Posterior cingulate gyrus (tissue), 11 donors: ENCODE measurements around the gene SERPINB7.

Experiments
- DNase-seq, 10 donors: peaks; one replicate each; pipeline versions ENCODE4 v3.0.0 to v3.0.0-alpha.2; 2020 to 2021; ENCODE audit warnings: mixed read lengths in 3 of 10
- intact Hi-C: fragments of 100-400 bp; cut with DNase I; formaldehyde crosslinking; loops from one replicate; pipeline ENCODE4 v1.15.1; 2023

SERPINB7 gene

DNA sequence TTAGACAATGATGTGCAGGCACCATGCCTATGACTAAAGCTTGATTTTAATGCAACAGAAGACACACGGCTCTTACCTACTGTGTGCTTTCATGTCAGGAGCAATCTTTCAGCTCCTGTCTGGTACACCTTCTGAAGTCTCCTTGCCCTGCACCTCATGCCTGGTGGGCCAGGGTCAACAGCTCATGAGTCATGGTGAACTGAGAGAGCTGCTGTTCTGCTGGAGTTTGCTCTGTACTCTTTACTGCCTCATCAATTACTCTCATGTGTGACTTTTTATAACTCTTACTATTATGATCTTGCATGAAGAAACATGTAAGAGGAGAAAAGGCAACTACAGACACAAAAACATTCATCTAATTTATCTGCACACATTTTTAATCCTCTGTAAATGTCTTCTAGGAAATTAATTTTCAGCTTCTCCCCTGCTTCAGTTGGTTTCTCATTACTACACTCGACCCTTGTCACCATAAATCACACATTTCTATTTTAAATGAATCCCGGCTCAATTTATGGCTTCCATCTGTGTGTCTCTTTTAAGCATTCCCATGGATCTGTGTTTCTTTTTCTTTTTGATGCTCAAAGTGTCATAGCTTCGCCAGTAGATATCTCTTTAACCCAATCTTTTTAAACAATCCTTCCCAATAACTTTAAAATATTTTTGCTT is 9.7 kb downstream of the SERPINB7 start:
- DNase-seq: no peak
- intact Hi-C loops: no loop called here

DNA sequence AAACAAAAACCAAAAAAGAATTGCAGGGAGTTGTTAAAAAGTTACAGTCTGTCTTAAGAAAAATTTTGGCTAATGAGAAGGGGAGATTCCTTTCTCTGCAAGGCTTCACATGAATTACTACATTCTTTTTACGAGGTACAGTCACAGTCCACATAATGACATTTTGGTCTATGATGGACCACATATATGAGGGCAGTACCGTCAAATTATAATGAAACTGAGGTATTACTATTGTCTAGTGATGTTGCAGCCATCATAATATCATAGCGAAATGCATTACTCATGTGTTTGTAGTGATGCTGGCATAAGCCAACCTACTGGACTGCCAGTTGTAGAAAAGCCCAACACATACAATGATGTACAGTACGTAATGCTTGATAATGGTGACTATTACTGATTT is 12.5 kb downstream of the SERPINB7 start:
- intact Hi-C loops: no loop called here
- no peak for DNase-seq

DNA sequence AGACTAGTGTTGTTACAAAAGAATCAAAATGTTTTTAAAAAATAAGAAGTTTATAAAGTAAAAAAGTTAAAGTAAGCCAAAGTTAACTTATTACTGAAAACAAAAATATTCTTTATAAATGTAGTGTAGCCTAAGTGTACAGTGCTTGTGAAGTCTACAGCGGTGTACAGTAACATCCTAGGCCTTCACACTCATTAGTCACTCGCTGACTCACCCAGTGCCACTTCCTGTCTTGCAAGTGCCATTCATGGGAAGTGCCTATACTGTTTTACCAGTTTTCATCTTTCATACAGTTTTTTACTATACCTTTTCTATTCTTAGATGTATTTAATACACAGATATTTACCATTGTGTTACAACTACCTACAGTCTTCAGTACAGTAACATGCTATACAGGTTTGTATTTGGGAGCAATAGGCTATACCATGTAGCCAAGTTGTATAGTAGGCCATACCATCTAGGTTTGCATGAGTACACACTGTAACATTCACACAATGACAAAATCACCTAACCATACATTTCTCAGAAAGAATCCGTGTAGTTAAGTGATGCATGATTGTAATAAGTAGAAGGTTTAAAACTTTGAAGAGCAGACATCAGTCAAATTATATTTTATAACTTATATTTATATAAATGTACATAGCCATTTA is 13.4 kb downstream of the SERPINB7 start:
- DNase-seq: no peak
- intact Hi-C loops: no loop called here

DNA sequence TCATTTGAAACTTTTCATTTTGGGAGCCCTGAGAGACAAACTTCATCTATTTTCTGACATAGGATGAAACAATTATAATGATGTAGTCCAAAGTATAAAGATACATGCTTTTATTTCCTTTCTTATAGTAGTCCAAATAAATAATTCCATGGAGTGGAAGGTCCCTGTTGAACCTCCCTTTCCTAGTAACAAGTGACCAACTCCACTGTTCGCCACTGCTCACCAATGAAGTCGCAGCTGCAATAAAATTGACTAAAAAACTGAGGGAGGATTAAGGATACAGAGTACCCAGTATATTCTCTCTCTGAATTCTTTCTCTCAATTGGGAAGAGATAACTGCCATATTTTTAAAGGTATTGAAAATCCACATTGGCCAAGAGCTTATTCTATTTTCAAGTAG is 14.1 kb downstream of the SERPINB7 start:
- intact Hi-C loops: no loop called here

DNA sequence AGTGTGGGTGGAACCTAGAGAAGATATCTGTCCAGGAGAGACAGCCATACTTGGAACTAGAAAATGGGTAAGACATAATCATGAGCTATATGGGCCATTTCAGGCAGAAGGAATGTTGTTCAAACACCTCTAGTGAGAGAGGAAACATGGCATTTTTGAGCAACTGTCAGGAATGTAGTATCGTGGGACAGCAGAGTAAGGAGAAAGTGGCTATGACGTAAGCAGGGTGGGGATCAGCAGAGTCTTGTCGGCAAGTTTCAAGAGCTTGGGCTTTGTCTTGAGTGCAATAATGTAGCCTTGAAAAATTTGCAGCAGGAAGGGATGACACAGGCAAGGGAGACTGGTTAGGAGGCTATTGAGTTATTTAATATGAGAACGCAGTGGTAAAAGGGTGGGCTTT is 20.4 kb downstream of the SERPINB7 start:
- no peak for DNase-seq
- intact Hi-C loops: no loop called here

More for the DNA sequence above, 14.1 kb downstream of the SERPINB7 start:
- DNase-seq: no peak

DNA sequence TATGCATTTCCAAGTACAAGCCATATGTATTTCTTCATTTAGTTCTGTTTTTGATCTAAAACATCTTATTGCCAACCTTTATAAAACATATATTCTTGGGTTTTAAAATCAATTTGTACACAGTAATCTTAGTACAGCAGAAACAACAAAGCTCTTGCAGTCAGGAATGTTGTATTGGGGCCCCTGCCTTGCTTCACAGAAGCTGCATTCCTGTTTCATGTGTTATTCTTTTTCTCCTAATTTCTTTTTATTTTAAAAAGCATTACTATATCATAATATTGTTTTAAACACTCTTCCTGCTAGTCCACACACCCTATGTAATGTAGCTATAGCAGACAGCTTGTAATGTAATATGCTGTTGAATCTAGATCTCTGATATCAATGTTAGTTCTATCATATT is 24.0 kb downstream of the SERPINB7 start:
- intact Hi-C loops: no loop called here

DNA sequence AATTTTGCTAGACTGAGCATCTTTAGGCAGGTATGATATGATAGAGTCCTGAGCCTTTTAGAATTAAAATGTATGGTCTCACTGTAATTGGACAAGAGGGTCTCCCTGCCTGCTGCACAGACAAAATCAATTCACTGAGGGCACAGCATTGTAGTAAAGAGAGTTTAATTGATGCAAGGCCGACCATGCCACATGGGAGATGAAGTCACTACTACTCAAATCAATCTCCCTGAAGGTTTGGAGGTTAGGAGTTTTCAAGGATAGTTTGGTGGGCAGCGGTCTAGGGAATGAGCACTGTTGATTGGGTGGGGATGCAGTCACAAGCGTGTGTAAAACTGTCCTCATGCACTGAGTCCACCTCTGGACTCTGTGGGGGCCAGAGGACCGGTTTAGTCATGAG is 26.1 kb downstream of the SERPINB7 start:
- intact Hi-C loops: no loop called here
- DNase-seq: no peak

More for the DNA sequence above, 24.0 kb downstream of the SERPINB7 start:
- DNase-seq: no peak

DNA sequence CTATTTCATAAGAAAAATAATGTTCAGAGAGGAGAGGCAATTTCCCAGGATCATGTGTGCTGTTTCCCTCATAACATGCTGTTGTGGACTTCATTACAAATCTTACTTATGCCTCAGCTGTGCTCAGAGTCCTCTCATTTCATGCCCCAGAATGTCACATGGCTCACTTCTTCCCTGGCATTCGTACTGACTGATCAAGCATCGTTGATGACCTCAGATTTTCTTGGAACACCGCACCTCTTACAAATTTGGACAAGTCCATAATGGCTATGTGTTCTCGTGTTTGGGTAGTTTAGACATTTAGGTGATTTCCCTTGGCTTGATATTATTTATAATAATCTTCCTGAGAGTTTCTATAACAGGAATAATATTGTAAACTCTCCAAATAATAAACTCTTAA is 32.9 kb downstream of the SERPINB7 start:
- no peak for DNase-seq
- intact Hi-C loops: no loop called here

DNA sequence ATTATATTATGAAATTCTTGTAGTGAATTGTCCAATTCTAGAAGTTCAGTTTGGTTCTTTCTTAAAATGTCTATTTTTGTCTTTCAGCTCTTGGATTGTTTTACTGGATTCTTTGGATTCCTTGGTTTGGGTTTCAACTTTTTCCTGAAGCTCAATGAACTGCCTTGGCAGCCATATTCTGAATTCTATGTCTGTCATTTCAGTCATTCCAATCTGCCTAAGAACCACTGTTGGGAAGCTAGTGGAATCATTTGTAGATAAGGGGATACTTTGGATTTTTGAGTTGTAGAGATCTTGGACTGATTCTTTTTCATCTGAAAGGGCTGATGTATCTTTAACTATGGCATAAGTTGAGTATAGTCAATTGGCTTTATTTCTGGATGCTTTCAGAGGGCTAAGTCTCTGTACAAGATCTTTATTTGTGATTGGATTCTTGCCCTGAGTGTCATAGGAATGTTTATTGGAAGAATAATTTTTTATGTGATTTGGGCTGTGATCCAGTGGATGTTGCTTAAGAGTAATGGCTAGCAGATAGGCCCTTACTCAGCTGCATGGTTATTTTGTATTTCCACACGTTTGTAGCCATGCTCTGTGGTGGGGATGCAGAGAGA is 42.3 kb downstream of the SERPINB7 start:
- no peak for DNase-seq
- intact Hi-C loops: no loop called here

DNA sequence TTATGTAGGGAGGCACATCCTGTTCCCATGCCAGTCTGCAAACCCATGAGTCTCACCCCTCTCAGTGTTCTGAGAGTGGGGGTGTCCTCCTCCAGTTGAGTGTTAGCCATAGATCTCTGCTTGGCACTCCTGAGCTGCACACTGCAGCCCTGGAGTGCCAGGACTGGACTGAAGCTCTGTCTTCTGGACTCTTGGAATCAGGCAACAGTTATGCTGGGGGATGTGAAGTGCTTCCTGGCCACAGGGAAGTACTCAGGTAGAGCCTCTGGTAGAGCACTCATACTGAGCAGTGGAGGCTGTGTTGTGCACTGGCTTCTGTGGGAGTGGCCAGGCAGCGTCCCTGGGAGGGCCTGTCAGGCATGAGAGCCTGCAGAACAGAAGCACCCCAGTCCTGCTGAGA is 43.0 kb downstream of the SERPINB7 start:
- intact Hi-C loops: no loop called here
- DNase-seq: no peak

DNA sequence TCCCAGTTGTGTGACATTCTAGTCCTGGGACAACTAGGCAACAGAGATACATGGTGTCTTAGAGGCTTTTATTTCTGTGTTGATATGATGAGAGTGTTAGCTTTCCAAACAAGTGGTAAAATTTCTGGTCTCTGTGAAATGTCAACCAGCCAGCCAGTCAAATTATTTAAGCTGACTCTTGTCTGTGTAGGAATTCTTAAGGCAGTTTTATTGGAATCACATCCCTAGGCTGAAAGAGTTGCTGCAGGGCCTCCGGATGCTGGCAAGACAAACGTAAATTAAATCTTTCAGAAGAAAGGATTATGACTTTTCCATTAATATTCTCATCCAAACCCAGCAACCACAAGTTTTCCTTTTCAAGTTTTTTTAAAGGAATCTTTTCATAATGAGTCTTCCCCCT is 44.6 kb downstream of the SERPINB7 start:
- DNase-seq: no peak
- intact Hi-C loops: no loop called here

DNA sequence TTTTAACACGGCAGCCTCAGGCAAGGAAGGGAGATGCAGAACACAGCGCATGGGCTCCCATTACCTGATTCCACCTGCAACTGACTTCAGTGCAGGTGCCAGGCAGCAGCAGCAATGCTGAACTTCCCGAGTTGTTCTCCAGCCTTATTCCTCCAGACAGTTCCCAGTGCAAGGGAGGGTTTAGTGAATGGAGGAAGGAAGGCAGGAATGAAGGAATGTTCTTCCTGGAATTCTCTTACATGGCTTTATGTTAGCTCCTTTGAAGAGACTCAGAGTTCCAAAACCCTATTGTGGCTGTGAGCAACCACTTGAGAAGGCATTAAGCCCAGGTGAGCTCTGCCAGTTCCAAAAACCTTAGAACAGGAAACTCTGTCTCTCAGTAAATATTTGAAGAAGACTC is 45.5 kb downstream of the SERPINB7 start:
- intact Hi-C loops: no loop called here
- no peak for DNase-seq

DNA sequence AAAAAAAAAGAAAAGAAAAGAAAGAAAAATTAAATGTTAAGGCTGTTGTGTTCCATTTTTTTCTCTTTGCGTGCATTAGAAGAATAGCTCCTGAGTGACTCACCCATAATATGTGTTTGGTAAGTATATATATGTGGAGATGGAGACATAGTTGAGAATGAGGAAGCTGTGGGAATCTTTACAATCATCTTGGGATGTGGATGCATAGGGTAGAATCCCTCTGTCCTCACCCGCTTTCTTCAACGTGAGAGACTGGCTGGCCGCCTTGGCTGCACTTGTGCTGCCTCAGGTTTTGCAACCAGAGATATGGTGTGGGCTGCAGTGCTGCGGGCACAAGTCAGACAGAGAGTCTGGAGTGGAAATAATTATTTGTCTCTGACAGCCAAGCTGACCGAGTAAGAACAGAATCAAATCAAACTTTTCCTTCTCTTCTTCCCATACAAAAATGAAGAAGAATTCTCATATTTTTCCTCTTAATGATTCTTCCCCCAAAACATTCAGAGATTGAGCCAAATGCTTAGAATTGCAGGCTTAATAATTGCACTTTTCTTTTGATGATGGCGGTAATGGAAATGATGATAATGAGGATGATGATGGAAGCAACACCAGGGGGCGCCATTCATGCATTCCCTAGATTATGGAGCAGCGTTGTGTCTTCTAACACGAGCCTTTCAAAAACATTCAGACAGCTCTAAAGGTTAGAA is 48.5 kb downstream of the SERPINB7 start:
- DNase-seq: peak in 4 of 10 donors; percentile 12 to 51 (median 26)
- intact Hi-C loops: no loop called here

DNA sequence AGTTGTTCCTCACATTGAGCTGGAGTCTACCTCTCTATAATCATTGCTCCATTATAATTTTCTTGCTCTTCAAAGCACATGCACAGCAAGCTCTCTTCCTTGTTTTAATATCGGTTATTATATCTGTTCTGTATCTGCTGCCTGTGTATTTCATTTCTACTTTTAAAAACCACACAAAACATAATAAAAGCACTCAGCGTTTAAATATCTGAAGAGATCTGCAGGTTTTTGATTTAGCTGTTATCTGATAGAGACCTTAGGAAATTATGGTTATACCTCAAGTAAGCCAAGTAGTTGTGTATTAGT is 49.0 kb downstream of the SERPINB7 start:
- intact Hi-C loops: no loop called here
- DNase-seq: no peak

DNA sequence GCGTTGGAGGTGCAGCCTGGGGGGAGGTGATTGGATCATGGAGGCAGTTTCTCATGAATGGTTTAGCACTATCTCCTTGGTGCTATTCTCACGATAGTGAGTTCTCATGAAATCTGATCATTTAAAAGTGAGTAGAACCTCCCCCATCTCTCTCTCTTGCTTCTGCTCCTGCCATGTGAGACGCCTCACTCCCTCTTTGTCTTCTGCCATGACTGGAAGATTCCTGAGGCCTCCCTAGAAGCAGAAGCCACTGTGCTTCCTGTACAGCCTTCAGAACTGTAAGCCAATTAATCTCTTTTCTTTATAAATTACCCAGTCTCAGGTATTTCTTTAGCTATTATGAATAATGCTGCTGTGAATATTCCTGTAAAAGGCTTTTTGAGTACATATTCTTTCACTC is 52.9 kb downstream of the SERPINB7 start:
- DNase-seq: no peak
- intact Hi-C loops: loop anchor here (5.0 kb wide), 2 partner anchors 109 to 149 kb away; no protein-coding TSS in a partner anchor

DNA sequence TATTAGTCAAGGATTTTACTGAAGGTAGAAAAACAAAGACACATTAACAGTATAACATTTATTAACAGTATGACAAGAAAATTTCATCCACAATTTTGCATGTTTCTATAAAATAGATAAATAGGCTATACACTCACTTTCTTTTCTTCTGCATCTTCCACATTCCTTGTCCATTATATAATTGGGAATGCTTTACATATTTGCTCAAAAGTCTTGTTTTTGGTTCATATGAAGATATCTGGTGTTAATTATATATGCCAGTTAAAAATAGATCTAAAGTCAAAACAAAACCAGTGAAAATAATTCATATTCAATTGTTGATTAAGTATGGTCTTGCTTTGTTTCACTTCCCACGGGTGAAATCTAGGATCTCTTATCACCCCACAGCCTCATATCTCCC is 53.4 kb downstream of the SERPINB7 start:
- intact Hi-C loops: loop anchor here (5.0 kb wide), 2 partner anchors 109 to 149 kb away; no protein-coding TSS in a partner anchor
- no peak for DNase-seq

DNA sequence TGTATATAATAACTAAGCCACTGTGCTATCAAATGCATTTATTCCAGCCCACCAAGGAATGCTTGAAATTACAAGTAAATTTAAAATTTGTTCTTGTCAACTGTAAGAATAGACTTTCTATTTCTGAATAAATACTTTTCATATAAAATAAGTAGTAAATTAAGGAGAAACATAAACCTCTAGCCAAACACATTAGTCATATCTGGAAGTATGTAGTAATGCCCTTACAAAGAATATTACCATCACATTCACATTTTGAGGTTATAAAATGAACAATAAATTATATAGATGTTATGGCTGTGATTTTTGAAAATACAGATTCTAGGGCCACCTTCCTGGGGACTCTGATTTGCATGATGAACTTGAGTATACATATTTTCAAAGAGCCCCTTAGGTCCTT is 54.7 kb downstream of the SERPINB7 start:
- intact Hi-C loops: loop anchor here (5.0 kb wide), 2 partner anchors 107 to 147 kb away; no protein-coding TSS in a partner anchor
- DNase-seq: no peak

DNA sequence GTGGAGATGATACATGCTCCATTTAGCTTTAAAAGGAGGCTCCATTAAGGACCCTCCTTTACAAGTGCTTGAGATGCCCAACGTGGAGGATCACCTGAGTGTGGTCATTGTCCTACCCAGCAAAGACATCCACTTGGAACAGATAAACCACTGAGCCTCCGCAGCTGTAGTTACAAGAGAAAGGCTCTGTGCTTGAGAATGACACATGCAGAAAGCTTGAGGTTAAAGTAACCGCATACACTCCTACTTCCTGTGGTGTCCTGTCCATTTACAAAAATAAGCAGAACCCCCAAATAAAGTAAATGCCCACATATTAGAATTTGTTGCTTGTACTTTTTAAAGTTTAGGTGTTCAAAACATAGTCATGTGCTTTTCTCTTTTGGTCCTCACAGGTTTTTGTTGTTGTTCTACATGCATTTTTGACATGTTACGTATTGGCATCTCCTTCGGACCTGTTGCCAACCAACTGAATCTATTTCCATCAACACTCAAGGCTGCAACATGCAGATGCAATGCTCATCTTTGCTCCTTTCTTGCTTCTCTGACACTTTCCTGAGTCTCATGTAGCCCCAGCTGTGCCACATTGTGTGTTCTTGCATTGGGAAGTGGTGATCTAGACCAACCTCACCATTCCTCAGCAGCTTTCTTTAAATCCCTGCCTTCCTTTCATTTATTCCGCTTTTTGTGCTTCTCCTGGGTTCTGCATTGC is 56.0 kb downstream of the SERPINB7 start:
- intact Hi-C loops: no loop called here
- no peak for DNase-seq

DNA sequence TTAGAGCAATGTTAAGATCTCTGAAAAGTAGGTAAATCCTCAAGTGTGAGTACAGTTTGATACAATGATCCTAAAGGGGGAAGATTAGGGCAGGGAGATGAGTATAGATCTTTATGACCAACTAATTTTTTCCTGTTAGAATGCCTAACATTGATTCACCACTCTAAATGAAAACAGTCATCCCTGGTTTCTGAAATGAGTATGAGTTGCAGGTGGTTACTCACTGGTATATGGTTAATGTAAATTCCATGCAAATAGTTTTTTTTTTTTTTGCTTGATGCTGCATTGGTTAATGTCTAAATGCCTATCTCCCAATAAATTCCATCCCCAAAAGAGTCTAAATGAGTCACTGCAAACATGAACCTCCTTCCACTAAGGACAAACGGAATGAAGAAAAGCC is 57.3 kb downstream of the SERPINB7 start:
- intact Hi-C loops: no loop called here
- DNase-seq: no peak

DNA sequence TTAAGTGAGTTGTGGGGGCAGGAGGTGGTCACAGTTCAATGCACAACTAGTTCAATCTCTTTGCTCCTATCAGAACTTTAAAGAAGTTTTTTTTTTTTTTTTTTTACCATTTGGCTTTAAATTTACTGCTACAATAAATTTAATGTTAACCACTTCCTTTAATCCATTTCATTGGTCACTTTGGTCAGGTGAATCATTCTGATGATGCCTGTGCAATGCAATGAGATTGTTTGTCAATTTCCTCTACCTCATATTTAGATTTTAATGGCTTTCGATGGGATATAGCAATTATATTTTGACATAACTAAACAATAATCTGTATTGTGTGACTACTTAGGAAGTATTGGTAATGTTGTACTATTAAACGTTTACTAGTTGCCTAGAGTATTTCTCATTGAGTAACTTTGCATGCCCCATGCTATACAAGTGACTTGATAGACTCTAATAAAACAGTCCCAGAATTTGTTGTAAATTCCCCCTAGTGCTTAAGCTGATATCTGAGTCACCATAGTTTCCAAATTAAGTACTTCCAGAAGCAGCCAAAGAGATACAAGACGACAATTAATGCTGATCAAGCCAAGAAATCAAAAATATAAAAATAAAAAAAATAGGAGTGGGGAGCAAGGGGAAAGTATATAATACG is 59.4 kb downstream of the SERPINB7 start:
- intact Hi-C loops: no loop called here
- DNase-seq: no peak
